GM21576 (cell line): ENCODE data around the gene GPI.

Experiments used
- ATAC-seq: cut with Tn5 transposase; IDR thresholded peaks from one replicate; pipeline ENCODE4 v1.9.1; 2021; ENCODE audit warnings: mild to moderate bottlenecking, moderate library complexity; ENCODE audit not compliant: unreplicated experiment

GPI gene

DNA sequence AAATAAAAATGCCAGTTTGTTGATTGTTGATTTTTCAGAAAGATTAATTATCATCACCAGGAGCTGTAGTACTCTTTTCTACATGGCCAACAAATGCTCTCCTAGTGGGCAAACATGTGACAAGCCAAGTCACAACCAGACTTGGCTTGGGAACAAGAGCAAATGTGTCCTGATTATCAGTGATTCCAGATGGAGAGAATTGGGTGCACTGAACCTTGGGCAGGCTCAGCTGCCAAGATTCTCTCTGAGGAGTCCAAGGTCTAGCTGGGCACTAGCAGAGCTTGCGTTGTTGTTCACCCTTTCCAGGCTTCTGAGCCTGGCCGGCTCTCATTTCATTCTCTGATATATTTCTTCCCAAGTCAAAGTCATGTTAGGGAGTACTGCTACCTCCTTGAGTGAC, 27.3 kb upstream of the GPI start:
- ATAC-seq, result no peak

DNA sequence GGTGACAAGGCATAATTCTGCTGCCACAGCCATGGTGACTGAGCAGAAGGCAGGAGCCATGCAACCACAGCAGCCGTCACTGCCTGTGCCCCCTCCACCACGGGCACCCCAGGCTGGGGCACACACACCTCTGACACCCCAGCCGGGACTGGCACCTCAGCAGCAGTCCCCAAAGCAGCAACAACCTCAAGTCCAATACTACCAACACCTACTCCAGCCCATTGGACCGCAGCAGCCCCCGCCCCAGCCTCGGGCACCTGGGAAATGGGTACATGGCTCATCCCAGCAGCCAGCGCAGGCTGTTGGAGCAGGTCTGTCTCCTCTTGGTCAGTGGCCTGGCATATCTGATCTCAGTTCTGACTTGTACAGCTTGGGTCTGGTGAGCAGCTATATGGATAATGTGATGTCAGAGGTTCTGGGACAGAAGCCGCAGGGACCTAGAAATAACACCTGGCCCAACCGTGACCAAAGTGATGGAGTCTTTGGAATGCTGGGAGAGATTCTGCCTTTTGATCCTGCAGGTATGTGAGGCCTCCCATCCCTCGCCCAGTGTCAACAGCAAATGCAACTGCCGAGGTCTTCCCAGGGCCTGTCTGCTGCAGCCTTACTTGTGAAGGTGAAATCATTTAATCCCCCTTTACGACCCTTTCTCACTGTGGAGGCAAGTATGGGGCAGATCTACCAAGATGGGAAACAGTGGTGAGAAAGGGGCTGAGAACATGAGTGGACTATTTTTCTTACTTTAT, 22.9 kb upstream of the GPI start:
- ATAC-seq, result no peak

DNA sequence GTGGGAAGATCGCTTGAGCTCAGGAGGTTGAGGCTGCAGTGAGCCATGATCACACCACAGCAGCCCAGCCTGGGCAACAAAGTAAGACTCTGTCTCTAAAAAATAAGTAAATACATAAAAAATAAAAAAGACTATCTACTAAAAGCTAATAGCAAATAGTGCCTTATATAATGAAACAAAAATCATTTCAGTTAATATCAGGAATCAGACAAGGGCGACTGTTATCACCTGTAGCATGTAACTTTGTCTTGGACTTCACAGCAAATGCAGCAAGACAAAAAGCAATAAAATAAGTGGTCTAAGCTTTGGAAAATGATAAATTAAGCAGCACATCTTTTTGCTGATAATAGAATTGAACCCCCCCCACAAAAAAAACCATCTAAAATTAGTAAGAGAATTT, 21.2 kb upstream of the GPI start:
- ATAC-seq, result no peak

DNA sequence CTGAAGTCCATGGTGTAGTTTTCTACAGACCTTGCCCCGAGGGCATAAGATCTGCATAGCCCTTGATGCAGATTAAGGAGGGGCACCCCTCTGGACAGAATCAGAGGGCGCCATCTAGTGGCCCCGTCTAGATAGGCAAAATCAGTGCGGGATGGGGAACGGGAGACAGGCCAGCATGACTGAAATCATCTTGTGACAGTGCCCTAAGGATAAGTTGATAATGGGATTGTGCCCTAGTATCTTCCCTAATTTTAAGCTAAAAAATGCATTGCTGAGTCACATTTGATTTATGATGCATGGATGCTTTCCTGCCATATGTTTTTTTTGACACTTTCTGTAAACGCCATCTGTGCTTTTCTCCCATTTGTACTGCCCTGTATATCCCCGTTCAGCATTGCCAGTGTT, 19.0 kb upstream of the GPI start:
- ATAC-seq, result no peak

DNA sequence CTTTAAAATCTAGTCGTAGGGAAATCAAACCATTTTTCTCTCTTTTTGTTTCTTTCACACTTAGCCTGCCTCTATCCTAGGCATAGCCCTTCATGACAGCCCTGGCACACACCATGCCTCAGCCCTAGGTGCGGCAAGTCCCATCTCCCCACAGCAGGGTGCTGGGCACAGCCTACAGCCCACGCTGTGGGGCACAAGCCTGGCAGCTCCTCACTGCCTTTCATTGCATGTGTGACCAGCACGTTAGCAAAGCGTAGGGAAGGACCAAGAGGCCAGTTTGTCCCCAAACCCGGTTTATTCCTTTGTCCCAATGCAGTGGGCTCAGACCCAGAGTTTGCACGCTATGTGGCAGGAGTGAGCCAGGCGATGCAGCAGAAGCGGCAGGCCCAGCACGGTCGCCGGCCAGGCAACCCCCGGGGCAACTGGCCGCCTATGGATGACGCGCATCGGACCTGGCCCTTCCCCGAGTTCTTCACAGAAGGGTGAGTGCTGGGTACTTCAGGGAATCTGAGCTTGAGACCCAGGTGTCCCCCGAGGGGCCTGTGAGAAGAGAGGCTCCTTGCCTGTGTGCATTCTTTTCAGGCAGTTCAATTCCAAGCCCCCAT, 17.3 kb upstream of the GPI start:
- no peak for ATAC-seq

DNA sequence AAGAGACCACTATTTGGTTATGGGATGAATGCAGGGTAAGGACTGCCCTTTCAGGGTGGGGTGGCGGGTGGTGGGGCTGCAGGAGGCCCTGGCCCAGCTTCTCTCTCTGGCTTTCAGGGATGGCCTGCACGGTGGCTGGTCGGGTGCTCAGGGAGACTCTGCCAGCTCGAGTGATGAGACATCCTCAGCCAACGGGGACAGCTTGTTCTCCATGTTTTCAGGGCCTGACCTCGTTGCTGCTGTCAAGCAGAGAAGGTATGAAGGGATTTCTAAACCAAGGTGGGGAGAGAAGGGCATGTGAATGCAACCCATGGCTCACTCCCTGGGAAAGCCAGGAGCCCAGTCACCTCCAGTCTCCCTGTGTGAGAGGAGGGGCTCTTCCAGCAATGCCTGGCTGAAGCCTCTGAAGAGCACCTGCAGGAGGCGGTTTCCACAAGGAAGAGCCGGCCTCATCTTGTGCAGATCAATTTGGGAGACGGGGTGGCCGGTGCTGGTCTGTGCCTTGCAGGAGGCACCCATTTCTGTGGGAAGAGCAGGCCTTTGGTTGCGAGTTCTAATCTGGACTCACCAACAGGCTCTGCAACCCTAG, 16.0 kb upstream of the GPI start:
- ATAC-seq, result no peak

DNA sequence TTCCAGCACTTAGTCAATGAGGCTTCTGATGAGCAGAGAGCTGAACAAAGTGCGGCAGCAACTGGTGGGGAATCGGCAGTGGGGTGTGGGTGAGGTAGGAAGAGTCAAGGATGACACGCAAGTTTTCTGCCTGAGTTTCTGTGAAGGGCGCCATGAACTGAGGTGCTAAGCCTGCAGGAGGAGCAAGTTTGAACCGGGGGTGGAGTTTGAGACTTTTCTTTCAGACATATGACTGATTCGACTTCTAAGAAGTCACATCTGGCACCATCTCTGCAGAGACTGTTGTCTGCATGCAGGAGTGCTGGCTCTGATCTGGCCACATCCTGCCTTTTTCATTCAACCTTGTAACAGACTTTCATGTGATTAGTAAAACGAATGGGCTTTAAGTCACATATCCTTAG, 14.8 kb upstream of the GPI start:
- ATAC-seq, result no peak

DNA sequence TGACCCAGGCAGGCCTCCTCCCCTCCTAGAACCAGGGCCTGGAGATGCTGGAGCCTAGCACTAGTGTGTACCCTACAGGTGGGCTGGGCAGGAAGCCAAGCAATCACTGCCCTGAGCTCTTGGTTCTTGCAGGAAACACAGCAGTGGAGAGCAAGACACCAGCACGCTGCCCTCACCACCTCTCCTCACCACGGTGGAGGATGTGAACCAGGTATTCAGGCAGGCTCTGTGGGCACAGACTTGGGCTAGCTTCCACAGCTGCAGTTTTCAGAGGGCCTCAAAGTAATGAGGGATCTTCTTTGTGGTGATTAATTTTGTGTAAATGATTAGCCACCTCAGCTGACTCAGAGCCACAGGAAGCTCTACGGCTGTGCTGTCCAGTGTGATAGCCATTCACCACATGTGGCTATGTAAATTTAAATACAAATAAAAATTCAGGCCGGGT, 13.6 kb upstream of the GPI start:
- no peak for ATAC-seq

DNA sequence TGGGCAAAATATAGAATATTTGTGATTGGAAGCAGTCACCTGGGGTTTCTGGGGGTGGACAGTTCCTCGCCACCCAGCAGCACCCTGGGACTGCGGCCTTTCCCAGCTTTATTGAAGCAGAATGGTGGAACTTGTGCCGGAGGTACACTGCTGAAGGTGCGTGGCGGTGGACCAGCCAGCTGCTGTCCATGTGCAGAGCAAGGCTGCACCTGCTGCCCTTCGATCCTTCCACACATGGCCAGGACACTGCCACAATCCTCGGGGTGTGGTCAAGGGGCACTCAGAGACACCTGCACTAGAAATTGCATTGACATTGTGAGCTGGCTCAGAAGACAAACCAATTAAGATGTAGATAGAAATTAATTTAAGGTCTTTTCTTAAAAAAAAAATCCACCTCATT, 11.4 kb upstream of the GPI start:
- ATAC-seq, result no peak

DNA sequence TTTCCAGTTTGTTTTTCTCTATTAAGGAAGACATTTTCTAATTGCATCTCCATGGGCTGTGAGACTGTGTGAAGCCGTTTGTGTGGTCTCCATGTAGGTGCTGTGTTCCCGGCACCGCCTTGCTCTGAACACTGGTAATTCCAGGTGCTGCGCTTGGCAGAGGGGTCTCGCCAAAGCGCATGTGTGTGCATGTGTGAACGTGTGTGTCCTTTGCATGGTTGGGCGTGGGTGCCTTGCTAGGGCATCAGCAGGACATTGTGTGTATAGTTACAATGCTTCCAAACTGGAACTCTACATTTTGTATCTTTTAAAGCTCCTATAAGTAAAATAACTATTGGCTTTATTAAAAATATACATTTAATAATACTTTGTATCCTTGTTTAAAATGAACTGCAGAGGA, 9.8 kb upstream of the GPI start:
- no peak for ATAC-seq

DNA sequence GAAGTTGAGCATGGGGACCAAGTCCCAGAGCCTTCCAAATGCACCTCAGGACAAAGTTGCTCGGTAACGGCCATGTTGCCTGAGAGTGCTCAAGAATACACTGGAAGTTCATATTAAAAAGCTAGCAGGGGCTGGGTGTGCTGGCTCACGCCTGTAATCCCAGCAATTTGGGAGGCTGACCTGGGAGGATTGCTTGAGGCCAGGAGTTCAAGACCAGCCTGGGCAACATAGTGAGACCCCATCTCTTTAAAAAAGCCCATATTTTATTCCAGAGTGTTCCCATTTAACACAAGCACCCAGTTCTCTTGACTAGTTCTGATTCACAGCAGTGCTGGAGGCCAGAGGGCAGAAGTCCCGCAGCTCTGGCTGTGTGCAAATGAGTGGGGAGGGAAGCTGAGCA, 8.1 kb upstream of the GPI start:
- ATAC-seq, result no peak

DNA sequence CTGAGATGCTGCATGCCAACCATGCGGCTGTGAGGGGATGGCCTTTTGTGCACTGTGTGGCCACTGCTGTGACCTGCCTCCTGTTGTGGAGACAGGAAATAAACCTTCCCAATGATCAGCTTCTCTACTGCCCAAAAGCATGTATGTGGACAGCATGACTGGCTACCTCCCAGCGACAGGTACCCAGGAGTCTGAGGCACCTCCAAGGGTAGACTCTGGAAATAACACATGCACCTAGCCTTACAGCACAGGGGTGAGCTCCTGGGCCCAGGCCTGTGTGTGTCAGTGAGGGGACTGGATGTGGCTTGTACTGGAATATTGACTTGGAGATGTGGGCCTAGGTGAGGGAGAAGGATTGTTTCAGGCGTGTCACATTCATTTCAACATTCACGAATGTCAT, 7.6 kb upstream of the GPI start:
- ATAC-seq, result no peak

DNA sequence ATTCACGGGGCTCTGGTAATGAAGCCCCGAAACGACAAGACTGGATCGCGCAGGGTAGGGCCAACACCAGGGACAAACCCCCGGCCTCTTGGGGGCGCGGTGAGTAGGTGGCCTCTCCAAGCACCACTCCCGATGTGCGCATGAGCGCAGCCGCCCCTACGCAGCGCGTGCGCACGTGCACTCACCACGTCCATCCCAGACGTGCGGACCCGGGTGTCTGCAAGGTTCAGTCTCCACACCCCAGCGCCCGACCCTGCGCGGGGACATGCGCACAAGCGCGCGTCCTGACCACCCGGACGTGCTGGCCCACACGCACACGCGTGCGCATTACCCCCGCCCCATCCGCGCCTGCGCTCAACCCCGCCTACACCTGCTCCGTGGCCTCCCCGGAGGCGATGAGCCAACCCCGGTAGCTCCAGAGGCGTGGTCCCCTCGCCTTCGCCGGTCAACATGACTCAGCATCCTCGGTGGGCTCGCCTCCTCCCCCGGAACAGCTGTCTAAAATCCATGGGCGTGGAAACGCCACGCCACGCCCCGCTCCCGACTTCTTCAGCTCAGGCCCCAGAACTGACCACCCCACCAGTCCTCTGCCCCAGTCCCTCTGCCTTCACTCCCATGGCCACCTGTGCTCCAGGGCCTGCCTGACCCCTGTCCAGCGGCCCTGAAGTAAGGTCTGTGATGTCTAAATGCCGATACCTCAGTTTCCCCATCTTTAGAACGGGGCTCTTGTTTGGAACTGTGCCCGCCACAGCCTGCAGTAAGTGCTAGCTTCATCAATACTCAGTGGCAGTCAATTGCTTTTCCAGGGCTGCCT, 5.6 kb upstream of the GPI start:
- ATAC-seq, result peak; percentile 81

DNA sequence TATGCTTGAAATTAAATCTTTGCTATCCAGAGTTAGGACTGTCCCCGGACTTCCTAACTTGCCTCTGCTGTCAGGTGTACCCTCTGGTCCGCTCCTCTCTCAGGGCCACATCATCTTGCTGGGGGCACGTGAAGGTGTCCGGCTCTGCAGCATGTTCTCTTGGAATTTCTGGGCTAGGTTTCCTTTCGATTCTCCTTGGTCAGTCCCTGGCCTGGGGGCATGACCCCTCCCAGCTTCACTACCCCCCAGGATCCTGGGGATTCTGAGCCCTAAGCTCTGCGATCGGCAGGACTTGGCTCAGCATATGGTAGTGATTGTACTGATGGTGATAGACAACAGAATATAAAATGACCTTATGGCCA, 5.1 kb upstream of the GPI start:
- no peak for ATAC-seq

DNA sequence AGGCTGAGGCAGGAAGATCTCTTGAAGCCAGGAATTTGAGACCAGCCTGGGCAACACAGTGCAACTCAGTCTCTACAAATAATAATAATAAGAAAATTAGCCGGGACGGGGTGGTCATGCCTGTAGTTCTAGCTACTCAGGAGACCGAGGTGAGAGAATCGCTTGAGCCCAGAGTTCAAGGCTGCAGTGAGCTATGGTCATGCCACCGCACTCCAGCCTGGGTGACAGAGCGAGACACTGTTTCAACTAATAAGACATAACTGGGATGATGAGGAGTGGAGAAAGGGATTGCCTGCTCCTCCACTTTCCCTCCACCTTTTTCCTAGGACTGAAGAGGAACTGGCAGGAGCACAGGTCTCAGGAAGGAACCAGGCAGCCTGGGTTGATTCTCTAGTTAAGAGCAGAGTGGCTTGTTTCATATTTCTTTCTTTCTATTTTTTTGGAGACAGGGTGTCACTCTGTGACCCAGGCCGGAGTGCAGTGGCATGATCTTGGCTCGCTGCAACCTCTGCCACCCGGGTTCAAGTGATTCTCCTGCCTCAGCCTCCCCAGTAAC, 4.6 kb upstream of the GPI start:
- no peak for ATAC-seq

DNA sequence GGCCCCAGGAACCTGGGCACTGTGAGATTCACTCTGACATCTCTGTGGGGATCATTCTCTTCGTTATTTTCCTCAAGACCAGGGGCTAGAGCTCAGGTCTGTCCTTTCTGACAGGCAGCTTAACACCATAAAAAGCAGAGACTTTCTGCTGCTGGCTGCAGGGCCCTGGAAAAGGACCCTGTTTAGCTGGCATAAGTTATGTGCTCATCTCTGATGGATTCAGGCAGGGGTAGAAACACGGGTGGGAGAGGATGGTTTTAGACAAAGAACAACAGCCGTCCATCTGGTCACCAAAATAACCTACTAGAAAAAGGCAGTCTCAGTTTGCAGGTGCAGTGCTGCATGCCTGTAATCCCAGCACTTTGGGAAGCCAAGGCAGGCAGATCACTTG, 2.3 kb upstream of the GPI start:
- ATAC-seq, result no peak

DNA sequence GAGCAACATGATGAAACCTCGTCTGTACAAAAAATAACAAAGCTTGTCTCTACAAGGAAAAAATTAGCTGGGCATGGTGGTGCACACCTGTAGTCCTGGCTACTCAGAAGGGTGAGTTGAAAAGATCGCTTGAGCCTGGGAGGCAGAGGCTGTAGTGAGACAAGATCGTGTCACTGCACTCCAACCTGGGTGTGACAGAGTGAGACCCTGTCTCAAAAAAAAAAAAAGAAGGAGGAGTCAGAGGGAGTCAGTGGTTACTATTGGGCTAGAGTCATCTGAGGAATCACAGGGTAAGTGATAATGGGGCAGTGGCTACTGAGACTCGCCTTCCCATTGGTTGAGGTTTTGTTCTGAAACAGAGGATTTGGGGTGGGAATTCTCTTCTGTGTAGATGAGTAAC, 1.9 kb upstream of the GPI start:
- ATAC-seq, result no peak

DNA sequence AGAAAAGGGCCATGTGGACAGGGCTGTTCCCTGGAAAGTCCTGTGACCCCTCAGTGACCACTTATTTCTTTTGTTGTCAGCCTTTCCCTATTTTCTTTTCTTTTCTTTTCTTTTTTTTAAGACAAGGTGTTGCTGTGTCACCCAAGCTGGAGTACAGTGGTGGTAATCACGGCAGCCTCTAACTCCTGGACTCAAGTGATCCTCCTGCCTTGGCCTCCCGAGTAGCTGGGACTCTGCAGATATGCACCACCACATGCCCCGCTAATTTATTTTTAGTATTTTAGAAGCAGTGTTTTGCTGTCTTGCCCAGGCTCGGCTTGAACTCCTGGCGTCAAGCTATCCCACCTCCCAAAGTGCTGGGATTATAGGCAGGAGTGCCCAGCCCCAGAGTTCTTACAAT, 1.1 kb upstream of the GPI start:
- ATAC-seq, result no peak

DNA sequence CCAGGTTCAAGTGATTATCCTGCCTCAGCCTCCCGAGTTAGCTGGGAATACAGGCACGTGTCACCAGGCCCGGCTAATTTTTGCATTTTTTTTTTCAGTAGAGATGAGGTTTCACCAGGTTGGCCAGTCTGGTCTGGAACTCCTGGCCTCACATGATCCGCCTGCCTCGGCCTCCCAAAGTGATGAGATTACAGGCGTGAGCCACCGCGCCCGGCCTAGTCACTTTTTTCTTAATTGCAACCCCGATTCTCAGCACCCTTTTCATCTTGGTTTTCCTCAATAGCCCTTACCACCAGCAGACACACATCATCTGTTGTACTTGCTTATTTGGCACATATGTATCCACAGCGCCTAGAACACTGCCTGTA, 550 bp upstream of the GPI start:
- no peak for ATAC-seq

DNA sequence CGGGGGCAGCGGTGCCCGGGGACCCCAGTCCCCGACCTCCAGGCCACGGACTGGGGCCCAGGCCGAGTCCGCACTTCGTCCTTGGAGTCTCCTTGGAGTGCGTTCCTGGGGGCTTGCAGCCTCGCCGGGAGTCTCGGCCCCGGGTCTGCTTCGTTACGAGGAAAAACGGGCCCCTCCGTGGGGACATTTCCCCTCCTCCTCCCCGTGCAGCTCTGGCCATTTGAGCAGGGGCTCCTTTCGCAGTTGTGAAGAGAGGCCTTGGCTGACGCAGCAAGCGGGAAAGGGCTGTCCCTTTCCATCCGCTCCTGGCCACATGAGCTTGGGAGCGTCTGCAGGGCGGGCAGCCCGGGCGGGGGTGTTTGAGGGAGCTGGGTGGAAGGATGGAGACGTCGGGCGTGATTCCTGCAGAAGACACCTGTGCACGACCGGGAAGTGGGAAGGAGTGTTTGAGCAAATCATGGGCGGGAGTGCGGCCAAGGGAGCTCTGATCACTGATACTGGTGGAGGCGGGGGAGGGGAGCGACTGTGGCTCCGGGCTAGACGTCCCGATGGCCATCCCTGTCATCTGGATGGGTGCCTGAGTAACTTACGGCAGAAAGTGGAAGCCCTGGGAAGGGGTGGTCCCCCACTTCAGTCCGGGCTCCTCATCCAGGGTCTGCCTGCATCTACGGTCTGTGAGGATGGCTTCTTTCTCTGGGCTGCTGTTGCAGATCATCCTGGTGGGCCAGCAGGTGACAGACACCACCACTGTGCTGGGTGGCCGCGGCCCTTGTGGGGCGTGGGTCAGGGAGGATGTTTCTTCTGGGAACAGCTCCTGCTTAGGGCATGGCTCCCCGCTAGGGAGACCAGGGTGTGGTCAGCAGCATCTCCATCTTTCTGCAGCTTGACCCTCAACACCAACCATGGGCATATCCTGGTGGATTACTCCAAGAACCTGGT, 736 bp downstream of the GPI start:
- no peak for ATAC-seq
